Inflammatory macrophage (primary cell): ENCODE measurements around the gene PACS1.

ENCODE experiments used
- DNase-seq, 2 donors: peaks; one replicate each; pipeline ENCODE4 v3.0.0-alpha.2; 2020 to 2022

Gene PACS1

DNA sequence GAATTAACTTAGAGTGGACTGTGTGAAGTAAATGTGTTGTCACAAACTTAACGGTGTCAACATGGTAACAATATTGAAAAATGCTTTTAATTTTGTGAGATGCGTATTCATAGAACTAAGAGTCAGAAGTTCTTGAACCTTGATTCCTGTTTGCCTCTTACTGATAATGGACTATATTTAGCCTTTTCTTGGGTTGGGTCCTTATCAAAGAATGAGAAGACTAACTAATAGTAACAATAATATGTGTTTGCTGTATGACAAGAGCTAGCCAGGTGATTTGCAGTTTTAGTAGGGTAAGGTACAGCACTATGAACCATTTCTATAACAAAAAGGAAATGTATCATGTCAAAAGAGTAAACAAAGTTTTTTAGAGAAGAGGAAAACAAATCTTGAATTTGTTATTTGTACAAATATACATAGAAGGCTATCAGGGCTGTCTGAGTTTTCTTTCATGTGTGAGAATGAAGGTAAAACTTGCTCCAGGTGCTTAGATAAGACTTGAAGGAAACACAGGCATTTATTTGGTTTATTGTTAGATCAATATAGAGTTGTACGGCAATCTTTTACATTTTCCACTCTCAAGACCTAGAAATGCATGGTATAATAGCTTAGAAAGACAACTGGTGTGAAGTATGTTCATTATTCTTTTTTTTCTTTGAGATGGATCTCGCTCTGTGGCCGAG is 74.1 kb downstream of the PACS1 start:
- DNase-seq: no peak

DNA sequence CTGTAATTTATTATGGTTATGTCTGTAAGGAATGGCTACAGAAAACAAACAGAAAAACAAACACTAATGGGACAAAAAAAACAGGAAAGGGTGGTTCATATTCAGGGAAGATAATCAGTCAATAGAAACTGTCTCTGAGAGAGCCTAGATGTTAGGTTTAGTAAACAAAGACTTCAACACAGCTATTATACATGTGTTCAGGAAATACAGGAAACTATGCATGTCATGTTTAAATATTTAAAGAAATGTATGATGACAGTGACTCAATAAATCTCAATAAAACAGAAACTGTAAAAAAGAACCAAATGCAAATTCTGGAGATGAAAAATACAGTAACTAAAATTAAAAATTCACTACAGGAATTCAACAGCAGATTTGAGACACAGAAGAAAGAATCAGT is 76.0 kb downstream of the PACS1 start:
- no peak for DNase-seq

DNA sequence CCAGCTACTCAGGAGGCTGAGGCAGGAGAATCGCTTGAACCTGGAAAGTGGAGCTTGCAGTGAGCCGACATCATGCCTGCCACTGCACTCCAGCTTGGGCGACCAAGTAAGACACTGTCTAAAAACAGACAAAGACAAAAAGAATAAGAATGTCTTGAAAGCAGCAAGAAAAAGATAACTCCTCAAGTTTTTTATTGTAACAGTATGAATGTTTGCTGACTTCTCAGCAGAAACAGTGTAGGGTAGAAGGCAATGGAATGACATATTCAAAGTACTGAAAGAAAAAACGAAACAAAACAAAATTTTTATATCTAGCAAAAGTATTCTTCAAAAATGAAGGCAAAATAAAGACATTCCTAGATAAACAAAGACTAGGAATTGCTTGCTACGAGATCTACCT is 76.9 kb downstream of the PACS1 start:
- no peak for DNase-seq

DNA sequence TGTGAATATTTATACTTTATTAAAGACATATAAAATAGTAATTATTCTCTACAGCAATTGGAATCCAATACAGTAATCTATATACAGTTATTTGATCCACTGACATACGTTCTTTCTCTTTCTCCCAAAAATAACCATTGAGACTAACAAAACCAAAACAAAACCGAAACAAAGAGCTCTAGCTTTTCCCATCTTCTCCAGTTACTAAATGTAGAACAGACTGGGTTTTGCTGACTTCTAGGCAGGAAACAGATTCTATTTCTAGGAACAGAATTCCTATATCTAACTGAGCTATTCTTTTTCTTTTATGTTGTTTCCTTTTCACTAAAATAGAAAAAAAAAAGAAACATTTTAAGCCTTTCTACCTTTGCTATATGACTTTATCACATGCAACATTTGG is 80.1 kb downstream of the PACS1 start:
- DNase-seq: no peak

DNA sequence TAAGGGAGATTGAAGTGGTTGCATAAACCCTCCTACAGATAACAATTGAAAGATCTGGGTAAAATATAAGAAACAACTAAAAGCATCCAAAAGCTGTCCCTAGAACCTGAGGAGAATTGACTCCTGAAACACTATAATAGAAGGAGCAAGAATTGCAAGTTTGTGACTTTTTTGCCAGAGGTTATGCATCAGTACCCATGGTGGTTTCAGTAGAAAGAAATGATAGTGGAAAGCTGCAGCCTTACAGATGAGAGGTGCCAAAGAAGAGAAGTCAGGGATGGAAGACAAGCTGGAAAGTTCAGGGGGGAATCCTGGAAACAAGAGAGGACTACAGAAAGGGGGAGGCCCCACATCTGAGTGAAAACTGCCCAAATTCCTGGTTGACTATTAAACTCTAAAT is 80.7 kb downstream of the PACS1 start:
- DNase-seq: no peak

DNA sequence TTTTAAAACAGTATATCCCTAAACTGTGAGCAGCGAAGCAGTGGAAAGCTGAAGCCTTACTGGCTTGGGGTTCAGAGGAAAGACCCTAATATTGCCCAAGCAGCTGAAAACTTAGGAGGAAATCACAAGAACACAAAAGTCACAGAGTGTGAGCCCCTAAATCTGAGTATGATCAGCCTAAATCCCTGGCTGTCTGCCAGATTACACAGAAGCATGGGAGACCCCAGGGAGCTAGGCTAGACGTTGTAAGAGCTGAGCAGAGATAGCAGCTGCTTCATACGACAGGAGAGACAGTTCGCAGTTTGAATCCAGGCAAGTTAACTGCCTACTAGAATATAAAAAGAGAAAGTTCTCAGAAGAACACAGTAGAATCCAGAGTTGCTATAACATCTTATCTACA is 81.2 kb downstream of the PACS1 start:
- no peak for DNase-seq

DNA sequence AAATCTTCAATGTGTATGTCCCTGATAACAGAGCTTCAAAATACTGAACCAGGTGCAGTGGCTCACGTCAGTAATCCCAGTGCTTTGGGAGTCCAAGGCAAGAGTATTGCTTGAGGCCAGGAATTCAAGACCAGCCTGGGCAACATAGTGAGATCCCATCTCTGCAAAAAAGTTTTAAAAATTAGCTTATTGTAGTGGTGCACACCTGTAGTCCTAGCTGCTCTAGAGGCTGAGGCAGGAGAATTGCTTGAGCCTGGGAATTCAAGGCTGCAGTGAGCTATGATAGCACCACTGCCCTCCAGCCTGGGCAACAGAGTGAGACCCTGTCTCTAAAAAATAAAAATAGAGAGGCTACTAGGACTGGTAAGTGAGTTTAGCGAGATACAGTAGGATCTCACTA is 84.0 kb downstream of the PACS1 start:
- DNase-seq: no peak

DNA sequence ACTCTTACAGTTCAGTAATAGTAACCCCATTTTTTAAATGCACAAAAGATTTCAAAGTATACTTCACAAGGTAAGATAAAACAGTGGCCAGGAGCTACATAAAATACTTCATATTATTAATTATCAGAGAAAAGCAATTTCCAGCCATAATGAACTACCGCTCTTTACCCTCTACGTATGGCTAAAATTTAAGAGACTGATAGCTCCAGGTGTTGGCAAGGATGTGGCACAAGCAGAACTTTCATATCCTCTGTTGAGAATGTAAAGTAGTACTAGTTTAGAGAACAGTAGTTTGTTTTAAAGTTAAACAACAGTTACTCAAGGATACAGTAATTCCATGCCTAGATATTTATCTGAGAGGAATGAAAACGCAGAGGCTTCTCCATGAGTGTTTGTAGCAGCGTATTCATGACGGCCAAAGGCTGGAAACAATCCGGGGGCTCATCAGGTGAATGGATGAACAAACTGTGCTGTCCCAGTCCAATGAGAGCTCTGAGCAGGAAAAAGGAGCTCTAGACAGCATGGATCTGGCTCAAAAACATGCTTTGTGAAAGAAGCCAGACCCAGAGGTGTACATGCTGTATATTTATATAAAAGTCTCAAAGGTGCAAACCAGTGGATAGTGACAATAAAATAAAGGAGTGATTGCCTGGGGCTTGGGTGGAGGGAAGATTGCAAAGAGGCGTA is 85.5 kb downstream of the PACS1 start:
- DNase-seq: no peak

DNA sequence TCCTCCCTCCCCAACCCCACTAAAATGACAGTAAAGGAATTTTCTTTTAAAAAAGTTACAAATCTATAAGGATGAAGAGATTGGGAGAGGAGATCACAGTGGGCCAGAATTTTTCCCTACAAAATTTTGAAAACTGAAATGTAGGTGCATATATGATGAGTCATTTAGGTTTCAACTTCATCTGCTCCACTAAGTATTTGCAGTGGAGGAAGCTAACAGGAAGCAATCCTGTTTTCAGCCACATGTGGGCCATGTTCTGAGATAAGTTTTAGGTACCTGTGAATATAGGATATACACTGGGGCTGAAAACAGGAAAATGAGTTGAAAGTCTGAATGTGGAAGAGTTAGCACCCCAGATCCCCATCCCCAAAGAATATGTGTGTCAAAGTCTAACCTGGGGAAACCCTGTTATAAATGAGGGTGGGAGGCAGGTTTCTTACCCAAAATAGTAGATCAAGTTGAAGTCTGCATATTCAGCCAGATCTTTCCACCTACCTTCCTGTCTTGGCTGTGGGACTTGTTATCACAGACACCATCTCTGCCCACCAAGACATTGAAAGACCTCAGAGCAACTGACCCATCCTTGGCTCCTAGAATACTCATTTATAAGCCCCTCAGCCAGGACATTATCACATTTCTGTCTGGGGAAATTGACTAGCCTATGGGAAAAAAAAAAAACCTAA is 87.3 kb downstream of the PACS1 start:
- no peak for DNase-seq

DNA sequence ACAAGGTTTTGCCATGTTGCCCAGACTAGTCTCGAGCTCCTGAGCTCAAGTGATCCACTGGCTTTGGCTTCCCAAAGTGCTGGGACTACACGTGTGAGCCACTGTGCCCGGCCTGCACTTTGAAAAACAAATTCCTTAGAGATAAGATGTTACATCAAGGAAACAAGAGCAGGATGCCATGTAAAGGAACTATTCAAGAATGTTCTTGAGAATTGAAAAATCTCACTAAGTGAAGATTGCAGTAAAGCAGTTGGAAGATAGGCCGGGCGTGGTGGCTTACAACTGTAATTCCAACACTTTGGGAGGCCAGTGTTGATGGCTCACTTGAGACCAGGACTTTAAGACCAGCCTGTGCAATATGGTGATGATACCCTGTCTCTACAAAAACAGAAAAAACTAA is 88.1 kb downstream of the PACS1 start:
- DNase-seq: no peak

DNA sequence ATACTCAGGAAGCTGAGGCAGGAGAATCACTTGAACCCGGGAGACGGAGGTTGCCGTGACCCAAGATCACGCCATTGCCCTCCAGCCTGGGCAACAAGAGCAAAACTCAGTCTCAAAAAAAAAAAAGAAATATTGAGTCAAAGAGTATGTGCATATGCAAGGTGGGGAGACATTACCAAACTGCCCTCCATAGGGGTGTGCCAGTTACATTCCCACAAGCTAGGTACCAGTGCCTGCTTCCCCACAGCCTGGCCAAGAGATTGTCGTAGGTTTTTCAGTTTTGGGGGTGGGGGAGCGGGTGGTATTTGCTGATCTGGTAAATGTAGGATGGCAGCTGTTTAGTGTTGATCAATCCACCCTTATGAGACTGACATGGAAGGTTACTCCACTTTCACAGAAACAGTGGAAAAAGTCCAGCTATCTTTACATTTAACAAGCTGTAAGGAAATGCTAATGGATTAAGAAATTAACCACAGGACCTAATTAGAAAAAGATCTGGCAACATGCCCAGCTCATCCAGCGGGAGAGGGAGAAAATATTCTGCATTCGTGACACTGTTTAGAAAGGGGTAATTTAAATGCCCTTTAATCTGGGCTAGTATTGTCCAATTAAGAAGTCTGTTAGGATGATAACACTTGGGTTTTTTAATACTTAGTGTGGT is 89.4 kb downstream of the PACS1 start:
- no peak for DNase-seq

DNA sequence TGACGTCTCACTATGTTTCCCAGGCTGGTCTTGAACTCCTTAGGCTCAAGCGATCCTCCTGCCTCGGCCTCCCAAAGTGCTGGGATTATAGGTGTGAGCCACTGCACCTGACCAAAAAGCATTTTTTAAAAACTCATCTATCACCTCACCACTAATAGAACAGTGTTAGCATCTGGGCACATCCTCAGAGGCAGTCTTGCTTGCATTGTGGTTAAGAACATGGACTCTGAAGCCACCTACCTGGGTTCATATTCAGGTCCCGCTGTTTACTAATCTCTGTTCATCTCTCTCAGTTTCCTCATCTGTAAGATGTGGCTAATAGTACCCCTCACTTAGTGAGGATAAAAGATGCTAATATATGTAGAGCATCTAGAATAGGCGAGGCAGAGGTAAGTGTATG is 90.6 kb downstream of the PACS1 start:
- no peak for DNase-seq

DNA sequence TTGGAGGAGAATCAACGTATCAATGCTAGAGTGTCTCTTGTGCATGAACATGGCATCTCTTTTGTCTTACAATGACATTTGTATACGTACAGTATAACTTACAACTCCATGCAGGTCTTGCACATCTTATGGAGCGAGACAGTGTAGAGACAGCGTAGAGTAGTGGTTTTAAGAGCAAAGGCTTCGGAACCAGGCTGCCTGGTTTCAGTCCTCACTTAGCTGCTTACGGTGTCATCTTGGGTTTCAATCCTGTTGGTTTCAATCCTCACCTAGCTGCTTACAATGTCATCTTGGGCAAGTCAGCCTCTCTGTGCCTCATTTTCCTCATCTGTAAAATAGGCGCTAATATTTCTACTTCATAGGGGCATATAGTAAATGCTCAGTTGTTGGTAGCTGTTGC is 98.2 kb downstream of the PACS1 start:
- DNase-seq: no peak

DNA sequence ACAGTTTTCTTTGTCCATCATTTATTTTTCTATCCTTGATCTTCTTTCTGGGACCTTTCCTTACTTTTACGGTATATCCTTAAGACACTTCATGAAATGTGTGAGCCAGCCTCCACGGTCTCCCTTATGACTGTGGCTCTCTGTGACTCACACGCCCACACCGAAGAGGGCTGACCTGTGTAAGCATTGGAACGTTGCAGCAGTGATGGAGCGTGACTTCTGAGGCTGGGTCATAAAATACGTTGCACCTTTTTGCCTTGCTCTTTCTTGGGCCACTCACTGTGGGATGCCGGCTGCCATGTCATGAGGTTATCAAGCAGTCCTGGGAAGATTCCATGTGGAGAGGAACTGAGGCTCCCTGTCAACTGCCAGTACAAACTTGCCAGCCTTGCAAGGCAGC is 102.1 kb downstream of the PACS1 start:
- peak; percentile 25 to 82 for DNase-seq

DNA sequence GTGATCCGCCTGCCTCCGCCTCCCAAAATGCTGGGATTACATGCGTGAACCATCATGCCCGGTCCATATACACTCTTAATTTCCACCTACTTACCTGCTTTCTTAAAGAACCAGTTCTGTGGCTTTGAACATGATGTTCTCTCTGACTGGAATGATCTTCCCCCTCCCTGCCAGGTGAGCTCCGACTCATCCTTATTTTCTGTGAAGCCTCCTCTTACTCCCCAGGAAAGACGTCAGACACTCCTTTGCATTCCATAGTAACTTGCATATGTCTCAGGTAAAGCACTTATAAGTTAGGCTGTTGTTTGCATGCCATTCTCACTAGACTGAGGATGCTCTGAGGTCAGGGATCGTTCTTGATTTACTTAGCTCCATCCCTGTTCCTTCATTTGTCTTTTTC is 106.6 kb downstream of the PACS1 start:
- no peak for DNase-seq

DNA sequence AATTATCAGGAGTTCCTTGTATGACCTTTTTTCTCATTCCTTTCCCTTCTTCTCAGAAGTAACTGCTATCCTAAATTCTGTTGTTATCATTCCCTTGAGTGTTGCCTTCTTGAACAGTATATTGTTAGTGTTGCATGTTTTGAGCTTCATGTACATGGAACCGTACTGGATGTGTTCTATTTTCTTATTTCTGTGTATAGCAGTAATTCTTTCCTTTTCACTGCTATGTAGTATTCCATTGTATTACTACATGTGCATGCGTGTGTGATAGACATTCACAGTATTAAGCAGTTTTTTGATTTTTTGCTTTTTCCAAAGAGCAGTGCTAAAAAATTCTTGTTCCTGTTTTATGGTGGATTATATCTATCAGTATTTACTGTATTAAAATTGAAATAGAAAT is 108.1 kb downstream of the PACS1 start:
- no peak for DNase-seq

DNA sequence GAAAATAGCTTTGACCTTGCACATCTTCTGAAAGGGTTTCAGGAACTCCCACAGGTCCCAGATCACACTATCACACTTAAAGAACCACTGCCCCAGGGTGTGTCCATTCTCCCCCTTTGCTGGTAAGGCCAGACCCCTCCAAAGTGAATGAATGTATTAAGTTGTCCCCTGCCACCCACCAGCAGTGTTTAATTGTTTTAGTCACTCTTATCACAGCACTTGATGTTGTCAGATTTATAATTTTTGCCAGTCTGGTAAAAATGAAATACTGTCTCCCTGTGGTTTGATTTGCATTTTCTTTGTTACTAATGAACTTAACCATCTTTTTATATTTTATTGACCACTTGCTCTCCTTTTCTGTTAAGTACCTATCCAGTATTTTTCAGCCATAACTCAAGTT is 108.8 kb downstream of the PACS1 start:
- no peak for DNase-seq

DNA sequence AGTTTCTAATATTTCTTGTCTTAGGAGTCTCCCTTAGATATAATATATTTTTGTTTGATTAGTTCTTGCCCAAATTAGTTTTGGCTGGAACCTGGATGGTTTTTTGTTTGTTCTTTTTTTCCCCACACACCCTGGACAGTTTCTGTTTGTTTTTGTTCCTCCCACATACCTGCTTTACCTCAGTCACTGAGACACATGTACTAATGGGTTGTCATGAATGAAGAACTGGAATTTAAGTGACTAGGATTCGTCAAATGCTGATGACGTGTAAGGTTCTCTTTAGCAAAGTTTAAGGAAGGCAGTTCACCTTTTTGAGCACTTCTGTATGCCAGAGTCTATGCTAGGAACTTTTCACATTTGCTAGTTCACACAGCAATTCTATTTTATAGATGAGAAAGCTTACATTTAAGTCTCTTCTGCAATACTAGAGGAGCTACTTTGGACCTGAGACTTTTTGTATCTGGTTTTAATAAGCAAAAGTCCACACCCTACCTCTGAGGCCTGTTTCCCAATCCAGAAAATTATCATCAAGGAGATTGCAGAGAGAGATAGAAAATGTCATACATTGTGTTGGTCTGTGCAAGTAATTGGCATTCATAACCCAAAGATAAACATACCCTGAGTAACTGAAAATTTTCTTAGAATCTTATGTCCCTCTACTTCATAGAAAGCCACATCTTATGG is 111.7 kb downstream of the PACS1 start:
- no peak for DNase-seq

DNA sequence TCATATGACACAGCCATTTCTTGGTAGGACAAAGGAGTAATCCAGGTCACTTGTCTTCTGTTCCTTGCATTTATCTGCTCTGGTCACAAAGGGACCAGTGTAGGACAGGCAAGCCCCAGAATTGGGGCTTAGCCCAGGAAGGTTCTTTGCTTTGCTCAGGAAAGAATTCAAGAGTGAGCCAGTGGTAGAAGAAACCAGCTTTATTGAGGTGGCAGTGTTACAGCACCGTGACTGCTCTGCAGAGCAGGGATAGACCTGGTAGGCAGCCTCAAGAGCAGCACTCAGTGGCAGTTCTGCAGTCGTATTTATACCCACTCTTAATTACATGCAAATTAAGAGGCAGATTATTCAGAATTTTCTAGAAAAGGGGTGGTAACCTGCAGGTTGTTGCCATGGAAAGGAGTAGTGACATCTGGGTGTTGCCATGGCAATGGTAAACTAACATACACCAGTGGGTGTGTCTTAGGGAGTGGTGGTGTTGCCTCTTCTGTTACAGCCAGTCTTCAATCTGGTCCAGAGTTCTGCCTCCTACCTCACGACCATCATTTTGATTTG is 113.5 kb downstream of the PACS1 start:
- no peak for DNase-seq

DNA sequence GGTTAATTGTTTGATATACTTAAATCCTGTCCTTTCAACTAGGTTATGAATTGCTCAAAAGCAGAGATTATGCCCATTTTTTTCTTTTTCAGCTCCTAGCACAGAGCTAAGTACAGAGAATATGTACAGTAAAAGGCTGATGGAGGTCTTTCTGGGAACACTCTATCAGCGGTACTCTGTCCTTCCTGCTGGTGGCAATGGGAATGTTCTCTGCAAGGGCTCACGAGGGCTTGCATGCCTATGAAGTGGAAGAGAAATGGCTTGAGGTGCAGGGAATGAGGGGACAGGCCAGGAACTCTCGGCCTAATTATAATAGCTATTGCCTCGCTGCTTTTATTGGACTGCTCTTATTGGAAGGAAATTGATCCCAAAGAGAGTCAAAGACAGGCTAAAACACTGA is 114.7 kb downstream of the PACS1 start:
- no peak for DNase-seq

DNA sequence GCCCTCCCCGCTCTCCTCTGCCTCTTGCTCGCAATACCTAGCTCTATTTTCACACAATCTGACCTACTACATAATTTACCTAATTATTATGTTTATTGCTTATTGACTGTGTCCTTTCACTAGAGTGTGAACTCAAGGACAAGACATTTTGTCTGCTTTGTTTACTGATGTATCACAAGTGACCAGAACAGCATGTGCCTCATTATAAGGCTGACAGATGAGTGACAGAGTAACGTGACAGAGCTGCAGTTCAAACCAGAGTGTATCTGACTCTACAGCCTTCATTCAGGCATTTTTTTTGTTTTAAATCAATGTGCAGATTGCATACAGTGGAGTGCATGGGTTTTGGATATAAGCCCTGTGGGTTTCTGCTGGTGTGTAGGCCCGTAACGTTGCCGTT is 116.4 kb downstream of the PACS1 start:
- DNase-seq: no peak

DNA sequence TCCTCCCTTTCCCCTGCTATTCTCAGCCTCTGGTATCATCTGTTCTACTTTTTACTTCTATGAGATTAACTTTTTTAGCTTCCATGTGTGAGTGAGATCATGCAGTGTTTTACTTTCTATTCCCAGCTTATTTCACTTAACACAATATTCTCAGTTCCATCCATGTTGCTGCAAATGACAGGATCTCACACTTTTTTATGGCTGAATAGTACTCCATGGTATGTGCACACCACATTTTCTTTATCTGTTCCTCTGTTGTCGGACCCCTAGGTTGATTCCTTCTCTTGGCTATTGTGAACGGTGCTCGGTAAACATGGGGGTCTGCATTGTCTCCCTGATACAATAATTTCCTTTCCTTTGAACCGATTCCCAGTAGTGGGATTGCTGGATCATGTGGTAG is 117.4 kb downstream of the PACS1 start:
- no peak for DNase-seq

DNA sequence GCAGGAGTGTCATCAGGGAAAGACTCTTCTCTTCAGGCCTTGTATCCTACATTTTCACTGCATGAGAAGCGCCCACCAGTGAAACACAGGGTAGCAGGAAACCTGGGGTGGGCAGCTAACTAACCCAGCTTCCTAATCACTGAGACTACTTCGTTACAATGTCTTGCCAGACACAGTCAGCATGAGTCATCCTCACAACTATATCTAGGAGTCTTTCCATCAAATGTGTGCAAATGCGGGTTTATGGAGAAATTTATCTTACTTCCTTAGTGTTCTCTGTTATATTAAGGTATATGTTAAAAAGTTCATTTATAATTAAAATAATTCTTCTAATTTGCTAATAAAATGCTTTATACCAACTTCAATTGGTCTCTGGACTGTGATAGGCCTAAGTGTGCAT is 118.5 kb downstream of the PACS1 start:
- peak in 1 of 2 donors; percentile 18 for DNase-seq
